Stimulated activated CD4-positive, alpha-beta T cell treated with anti-CD3 and anti-CD28 coated beads, TNF-alpha, amount 100 ng/mL, for 1 hour (primary cell): ENCODE measurements around the gene GALNT3.

ENCODE experiments used
- DNase-seq, 3 donors: peaks; one replicate each; pipeline ENCODE4 v3.0.0-alpha.2; 2020; ENCODE audit warnings: low read depth in 3 of 3, low spot score in 1 of 3

Gene GALNT3

DNA sequence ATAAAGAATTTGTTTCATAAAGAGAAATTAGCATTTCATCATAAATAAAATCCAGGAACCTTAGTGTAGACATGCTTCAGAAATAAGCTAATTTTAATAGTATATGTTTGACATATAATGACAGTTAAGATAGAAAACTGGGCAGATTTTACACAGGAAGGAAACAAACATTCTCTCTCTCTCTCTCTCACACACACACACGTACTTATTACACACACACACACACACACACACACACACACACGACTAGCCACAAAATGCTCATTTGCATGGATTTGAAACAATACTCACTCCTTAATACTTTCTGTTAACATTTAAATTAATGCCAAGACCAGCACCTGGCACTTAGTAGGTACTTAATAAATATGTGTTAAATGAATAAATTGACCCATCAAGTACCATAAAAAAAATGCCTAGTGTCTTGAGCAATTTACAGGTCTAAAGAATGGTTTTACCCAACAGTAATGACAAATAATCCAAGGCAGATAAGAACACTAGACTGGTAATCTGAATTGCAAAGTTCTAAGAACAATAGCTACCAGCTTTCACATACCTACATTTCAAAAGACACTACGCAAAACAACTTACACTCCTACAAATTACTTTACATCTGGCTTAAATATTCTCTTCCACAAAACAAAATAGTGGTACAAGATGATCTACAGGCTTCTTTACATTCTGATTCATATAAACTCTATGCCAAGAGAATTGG lies 2.9 kb upstream of the GALNT3 start:
- DNase-seq = no peak

GRCh38 chr2:165796129-165796528 lies 2.1 kb upstream of the GALNT3 start:
- DNase-seq = no peak

DNA sequence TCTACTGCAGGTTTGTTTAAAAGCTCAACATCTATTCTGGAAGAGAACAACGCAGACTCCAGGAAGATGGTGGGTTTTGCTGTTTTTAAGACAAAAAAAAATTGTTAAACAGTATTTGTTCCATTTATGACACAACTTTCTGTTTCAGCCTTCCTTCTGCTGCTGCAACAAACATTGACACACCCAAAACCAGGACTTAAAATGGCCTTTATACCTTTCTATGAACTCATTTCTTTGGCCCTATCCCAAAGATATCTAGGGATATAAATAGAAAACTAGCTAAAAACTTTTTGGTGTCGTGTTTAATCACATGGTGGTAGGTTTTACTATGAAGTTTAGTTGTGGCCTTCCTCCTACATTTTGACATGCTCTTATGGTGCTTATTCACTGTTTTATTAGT lies 964 bp upstream of the GALNT3 start:
- no peak for DNase-seq

DNA sequence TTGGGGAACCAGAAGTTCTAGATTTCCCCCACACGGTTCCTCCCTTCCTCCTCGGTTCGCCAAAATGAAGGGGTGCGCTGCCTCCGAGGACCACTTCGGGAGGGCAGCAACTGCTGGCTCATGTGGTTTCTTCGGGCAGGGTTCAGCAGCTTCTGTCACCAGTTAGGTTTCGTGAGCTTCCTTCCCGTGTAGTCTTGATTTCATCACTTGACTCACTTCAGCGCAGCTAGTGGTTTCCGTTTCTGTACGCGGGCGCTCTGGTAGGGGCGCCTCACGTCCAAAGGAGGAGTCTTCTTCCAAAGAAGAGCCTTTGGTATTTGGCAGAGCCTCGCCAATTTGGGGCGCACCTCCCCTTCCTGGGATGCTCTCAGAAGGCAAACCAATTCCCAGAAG lies 485 bp upstream of the GALNT3 start:
- peak in 1 of 3 donors; percentile 14 for DNase-seq

DNA sequence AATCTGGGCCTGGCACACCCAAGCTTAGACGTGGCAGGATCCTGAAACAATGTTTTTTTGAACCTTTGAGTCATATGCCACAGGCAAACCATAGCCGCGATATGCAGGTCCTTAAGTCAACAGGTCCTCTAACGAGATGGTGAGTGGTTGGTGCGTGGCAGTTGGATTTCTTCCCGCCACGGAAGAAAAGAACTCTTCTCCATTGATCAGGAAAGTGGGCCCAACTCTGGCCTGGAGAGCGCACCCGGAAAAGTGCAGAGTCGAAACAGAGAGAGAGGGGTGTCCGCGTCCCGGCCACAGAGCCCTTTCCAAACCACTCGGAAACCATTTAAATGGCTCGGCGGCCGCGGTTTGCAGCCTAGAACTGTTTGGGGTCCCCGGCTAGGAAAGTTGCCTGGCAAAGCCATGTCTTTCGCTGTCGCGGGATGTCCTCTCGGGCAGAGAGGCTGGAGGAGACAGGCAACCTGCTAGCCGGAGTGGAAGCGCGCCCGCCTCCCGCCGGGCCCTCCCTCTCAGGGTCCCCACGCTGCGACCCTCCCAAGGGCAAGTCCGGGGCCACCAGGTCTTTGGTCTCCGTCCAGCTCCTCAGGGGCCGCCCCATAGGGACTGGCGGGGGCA lies 777 bp downstream of the GALNT3 start:
- DNase-seq = no peak

GRCh38 chr2:165792104-165792454 lies 2.0 kb downstream of the GALNT3 start:
- no peak for DNase-seq

GRCh38 chr2:165791421-165792103 lies 2.5 kb downstream of the GALNT3 start:
- no peak for DNase-seq

- DNase-seq = no peak
Measured at GRCh38 chr2:165790466-165790865, 3.6 kb downstream of the GALNT3 start.

DNA sequence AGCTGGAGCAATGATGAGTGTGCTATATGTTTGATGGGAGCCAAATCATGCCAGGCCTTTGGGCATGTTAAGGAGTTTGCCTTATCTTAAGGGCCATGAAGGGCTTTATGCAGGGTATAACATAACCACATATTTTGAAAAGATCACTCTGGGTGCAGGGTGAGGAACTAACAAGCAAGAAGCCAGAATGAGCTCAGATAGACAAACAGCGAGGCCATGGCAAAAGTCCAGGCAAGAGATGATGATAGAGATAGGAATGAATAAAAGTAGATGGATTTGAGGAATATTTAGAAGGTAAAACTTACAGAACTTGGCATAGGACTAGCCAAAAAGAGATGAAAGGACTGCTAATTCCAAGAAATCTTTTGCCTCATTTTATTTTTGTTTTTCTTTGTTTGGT lies 6.7 kb downstream of the GALNT3 start:
- DNase-seq = no peak

- DNase-seq = no peak
Measured at GRCh38 chr2:165779706-165780105, 14.3 kb downstream of the GALNT3 start.

DNA sequence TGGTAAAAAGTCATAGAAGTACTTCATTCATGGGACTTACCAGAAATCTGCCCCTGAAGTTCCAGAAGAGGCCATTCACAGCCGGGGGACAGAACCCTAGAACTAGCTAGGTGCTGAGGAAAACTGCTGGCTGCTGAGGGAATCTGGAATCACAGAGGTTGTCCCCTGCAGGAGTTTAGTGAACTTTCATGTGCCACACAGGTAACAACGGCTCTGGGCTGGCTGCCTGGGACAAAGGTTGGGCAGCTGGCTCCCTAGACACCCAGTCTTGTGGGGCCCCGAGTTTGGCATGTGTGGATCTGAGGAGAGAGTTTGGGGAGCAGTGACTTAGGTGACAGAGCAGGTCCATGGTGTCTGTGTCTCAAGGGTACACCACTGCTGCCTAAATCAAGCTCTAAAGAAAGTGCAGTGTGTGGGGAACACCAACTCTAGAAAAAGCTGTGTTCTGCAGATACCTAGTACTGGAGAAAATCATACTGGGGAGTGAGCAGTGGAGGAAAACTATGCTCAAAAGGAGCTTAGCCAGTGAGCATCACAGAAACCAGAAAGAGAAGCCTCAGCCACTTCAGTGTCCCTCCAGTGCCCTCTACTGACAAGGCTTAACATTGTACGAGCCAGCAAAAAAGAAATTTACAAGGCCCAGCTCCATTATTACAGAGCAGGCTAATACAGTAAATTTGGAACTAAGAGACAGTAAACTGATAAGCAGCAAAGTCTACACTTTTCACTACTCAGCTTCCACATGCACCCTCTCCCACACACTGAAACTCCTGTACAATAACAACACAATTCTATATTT lies 15.2 kb downstream of the GALNT3 start:
- DNase-seq = no peak

- no peak for DNase-seq
Measured at GRCh38 chr2:165778187-165778556, 15.9 kb downstream of the GALNT3 start.

DNA sequence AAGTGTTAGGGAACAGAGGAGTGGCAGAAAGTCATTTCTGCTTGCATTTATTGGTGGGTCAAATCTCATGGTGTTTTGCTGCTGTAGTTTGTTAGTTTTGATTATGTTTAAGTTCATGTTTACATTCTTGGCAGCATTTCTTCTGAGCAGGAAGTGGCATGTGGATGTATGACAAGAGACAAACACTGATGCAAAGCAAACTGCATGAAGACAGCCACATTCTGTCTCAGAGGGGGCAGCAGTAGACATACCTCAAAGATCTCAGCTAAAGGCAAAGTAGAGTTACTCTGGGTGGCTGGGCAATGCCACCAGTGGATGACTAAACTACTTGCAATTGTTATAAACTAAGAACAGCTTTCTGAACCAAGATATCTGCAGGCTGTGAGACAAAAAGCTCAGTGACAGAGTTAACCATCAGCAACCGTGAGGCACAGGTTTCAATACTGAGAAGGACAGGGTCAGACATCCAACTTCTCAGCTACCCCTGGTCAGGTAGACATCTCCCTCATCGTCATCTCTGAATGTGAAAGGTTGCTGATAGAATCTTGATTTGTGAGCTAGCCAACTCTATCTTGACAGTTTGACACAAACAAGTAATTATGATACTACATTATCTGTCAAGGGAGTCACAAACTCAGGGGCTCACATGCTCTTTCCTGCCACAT lies 16.4 kb downstream of the GALNT3 start:
- no peak for DNase-seq

DNA sequence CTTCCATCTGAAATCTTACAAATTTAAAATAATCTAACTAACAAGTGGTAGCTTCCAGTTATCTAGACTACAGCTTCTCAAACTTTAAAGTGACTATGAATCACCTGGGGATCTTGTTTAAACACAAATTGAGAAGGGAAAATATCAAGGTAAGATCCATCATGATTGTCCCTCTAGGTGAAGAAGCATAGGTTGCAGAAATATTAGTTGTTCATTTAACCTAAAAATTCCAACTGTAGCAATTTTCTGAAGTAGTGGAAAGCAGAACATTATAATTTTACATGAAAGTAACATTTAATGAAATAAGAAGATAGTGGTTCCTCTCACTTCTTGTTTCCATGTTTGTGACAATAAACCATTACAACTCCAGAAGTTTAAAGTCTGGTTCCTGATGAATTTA lies 17.3 kb downstream of the GALNT3 start:
- DNase-seq = no peak

GRCh38 chr2:165776013-165776412 lies 18.0 kb downstream of the GALNT3 start:
- DNase-seq = no peak

GRCh38 chr2:165773684-165774083 lies 20.4 kb downstream of the GALNT3 start:
- DNase-seq = no peak

- DNase-seq = no peak
Measured at GRCh38 chr2:165772183-165772582, 21.9 kb downstream of the GALNT3 start.

GRCh38 chr2:165766326-165766927 lies 27.6 kb downstream of the GALNT3 start:
- no peak for DNase-seq

GRCh38 chr2:165762723-165763122 lies 31.3 kb downstream of the GALNT3 start:
- no peak for DNase-seq

DNA sequence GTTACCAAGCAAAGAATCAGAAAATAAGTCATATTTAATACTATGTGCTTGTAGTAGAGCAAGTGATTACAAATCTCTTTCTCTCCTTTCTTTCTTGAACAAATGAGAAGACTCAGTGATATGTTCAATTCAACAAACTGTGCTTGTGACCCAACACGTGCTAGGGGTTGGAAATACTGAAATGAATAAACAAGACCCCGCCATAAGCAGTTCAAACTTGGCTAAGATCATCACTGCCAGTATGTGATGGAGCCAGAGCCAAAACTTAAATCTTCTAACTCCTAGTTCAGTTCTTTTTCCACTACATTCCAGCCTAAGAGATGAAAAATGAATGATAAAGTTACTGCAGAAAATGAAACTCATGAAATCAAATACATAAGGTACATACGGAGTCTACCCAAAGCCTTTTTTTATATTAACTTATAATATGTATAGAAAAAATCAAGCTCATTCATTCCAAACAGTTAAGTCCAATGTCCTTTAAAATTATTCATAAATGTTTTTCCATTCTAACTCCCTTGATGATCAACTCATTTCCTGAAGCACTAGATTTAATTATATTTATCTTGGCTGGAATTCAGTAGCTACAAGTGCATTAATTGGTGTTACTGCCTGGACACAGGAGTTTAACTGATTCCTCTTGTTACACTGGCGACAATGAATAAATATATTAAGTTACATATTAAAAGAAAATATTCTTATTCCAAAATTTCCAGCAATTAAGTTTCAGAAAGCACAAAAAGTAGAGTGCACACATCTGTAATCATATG lies 36.0 kb downstream of the GALNT3 start:
- DNase-seq = no peak
